IPS-18a (cell line): ENCODE measurements around the gene GAS2L1.

Experiments
- H3K27ac ChIP-seq: one replicate; pipeline ENCODE4 v1.5.1; 2013; ENCODE audit warnings: low read length
- H3K27me3 ChIP-seq: one replicate; pipeline ENCODE4 v1.6.1; 2013; ENCODE audit warnings: mild to moderate bottlenecking, low read length; ENCODE audit not compliant: control insufficient read depth, insufficient read depth
- H3K36me3 ChIP-seq: one replicate; pipeline ENCODE4 v1.6.1; 2013; ENCODE audit warnings: low read depth, low read length; ENCODE audit not compliant: control insufficient read depth
- H3K4me1 ChIP-seq: one replicate; pipeline ENCODE4 v1.6.1; 2013; ENCODE audit warnings: low read depth, low read length; ENCODE audit not compliant: control insufficient read depth
- H3K4me3 ChIP-seq: one replicate; pipeline ENCODE4 v1.5.1; 2013; ENCODE audit warnings: low read length
- H3K9ac ChIP-seq: one replicate; pipeline ENCODE4 v1.6.1; 2013; ENCODE audit warnings: mild to moderate bottlenecking, low read length, moderate library complexity
- H3K9me3 ChIP-seq: one replicate; pipeline ENCODE4 v1.6.1; 2013; ENCODE audit warnings: low read depth, low read length; ENCODE audit not compliant: control insufficient read depth

The GAS2L1 gene

GRCh38 chr22:29284196-29284595 lies 22.3 kb upstream of the GAS2L1 start:
- no peaks in the 10 kb centered on the region for H3K27me3 ChIP-seq
- no peaks in the 10 kb centered on the region for H3K4me1 ChIP-seq
- H3K4me3 ChIP-seq, result no peak overlapping the region
- no peaks in the 10 kb centered on the region for H3K9me3 ChIP-seq
- no peak overlapping the region for H3K9ac ChIP-seq
- no peak overlapping the region for H3K27ac ChIP-seq
- peaks cover 83% of the 10 kb centered on the region for H3K36me3 ChIP-seq

DNA sequence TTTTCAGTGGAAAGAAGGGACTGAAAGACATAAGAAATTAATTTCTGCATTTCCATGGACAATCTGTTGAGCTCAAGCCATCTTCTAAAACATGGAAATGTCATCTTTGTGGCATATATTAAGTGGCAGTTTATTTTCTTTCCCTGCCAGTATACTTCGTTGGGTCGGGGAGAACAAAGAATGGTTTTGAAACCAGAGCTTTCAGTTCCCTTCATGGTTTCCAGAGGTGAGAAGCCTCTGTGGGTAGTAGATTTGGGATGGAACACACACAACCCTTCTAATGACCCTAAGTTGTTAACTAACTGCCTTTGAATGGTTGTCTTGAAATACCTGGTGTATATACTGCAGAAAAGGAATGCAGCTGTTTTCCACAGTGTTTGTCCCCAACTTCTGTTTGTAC lies 17.6 kb upstream of the GAS2L1 start:
- Histone ChIP-seq H3K36me3 (peaks cover 91% of the 10 kb centered on the region), H3K27me3 (no peaks in the 10 kb centered on the region), H3K4me3 (no peak overlapping the region), H3K4me1 (no peaks in the 10 kb centered on the region), H3K9me3 (no peaks in the 10 kb centered on the region), H3K9ac (no peak overlapping the region), H3K27ac (no peak overlapping the region)

DNA sequence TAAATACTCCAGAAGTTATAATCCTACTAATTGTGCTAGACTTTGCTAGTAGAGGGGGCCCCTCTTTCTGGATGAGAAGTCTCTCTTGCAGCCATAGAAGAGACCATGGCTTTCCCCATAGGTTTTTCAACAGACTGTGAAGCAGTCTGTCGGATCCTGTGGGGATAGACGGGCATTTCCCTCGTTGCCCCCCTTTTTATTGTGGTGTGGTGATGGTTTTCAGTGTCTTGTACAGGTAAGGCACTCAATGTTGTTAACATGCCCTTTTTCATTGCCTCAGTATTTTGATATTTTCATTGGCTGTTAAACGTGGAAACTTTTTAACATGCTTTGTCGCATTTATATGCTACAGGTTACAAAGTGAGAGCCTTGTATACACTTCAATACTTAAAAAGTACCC lies 16.4 kb upstream of the GAS2L1 start:
- Histone ChIP-seq H3K36me3 (peaks cover 90% of the 10 kb centered on the region), H3K27me3 (no peaks in the 10 kb centered on the region), H3K4me3 (no peak overlapping the region), H3K27ac (no peak overlapping the region), H3K9ac (no peak overlapping the region), H3K4me1 (no peaks in the 10 kb centered on the region), H3K9me3 (no peaks in the 10 kb centered on the region)

DNA sequence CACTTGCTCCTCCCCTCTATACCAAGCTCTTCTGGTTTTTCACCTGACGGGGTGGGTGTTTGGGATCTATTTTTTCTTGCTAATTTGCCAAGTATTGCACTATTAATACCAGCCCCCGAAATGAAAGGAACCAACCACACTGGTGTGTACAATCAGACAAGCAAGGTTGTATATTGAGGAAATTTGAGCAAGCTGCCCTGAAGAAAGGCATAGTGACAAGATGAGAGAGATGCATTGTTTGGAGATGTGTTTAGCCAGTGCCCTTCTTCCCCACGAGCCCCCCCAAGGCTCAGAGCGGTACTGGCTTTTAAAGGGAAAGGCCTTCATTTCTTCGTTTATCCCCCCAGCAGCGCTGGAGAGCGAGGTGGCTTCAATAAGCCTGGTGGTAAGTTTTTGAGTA lies 15.2 kb upstream of the GAS2L1 start:
- Histone ChIP-seq H3K27ac (no peak overlapping the region), H3K36me3 (peaks cover 96% of the 10 kb centered on the region), H3K4me1 (no peaks in the 10 kb centered on the region), H3K4me3 (no peak overlapping the region), H3K27me3 (no peaks in the 10 kb centered on the region), H3K9ac (no peak overlapping the region), H3K9me3 (no peaks in the 10 kb centered on the region)

GRCh38 chr22:29292379-29292778 lies 14.1 kb upstream of the GAS2L1 start:
- H3K4me3 ChIP-seq, result no peak overlapping the region
- H3K27me3 ChIP-seq, result no peaks in the 10 kb centered on the region
- H3K36me3 ChIP-seq, result peaks cover 99% of the 10 kb centered on the region
- no peak overlapping the region for H3K9ac ChIP-seq
- no peaks in the 10 kb centered on the region for H3K4me1 ChIP-seq
- no peak overlapping the region for H3K27ac ChIP-seq
- no peaks in the 10 kb centered on the region for H3K9me3 ChIP-seq

GRCh38 chr22:29298641-29299040 lies 7.8 kb upstream of the GAS2L1 start:
- Histone ChIP-seq H3K4me1 (no peaks in the 10 kb centered on the region), H3K27ac (no peak overlapping the region), H3K27me3 (no peaks in the 10 kb centered on the region), H3K9ac (no peak overlapping the region), H3K36me3 (peaks cover 71% of the 10 kb centered on the region), H3K4me3 (no peak overlapping the region), H3K9me3 (no peaks in the 10 kb centered on the region)

DNA sequence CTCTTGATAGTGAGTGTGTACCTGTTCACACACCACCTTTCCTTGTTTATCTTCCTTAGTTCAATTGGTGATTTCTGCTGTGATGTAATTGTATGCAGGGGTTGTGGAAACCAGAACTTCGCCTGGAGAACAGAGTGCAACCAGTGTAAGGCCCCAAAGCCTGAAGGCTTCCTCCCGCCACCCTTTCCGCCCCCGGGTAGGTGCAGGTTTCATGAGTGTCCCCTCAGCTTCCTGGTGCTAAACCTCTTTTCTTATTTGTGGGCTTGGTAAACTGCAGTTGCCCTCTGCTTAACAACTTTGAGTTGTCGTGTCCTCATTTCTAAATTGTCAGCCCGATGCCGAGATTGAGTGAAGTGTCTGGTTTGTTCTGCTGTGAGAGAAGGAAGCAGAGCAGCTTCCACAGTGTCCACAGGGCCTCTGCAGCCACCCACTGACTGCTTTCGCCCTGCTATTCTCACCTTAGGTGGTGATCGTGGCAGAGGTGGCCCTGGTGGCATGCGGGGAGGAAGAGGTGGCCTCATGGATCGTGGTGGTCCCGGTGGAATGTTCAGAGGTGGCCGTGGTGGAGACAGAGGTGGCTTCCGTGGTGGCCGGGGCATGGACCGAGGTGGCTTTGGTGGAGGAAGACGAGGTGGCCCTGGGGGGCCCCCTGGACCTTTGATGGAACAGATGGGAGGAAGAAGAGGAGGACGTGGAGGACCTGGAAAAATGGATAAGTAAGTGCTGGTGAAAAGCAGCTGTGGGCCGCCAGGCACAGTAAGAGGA lies 7.1 kb upstream of the GAS2L1 start:
- Histone ChIP-seq H3K36me3 (peaks cover 64% of the 10 kb centered on the region), H3K4me1 (no peaks in the 10 kb centered on the region), H3K27me3 (no peaks in the 10 kb centered on the region), H3K9me3 (no peaks in the 10 kb centered on the region), H3K4me3 (no peak overlapping the region), H3K27ac (no peak overlapping the region), H3K9ac (no peak overlapping the region)

DNA sequence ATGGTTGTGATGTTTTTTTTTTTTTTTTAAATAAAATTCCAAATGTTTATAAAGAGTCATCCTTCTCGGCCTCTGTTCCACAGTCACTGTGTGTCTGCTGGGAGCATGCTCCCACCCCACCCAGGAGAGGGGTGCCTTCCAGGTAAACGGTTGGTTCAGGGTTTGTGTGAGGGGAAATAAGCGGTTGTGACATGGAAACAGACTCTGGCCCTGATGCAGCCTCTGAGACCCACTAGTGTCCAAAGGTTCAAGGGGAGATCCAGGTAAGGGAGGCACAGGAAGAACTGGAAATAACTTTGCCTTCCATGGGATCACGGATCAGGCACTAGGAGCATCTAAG lies 6.0 kb upstream of the GAS2L1 start:
- no peaks in the 10 kb centered on the region for H3K9me3 ChIP-seq
- H3K36me3 ChIP-seq, result peaks cover 54% of the 10 kb centered on the region
- no peak overlapping the region for H3K9ac ChIP-seq
- H3K4me3 ChIP-seq, result no peak overlapping the region
- H3K4me1 ChIP-seq, result no peaks in the 10 kb centered on the region
- no peaks in the 10 kb centered on the region for H3K27me3 ChIP-seq
- no peak overlapping the region for H3K27ac ChIP-seq

DNA sequence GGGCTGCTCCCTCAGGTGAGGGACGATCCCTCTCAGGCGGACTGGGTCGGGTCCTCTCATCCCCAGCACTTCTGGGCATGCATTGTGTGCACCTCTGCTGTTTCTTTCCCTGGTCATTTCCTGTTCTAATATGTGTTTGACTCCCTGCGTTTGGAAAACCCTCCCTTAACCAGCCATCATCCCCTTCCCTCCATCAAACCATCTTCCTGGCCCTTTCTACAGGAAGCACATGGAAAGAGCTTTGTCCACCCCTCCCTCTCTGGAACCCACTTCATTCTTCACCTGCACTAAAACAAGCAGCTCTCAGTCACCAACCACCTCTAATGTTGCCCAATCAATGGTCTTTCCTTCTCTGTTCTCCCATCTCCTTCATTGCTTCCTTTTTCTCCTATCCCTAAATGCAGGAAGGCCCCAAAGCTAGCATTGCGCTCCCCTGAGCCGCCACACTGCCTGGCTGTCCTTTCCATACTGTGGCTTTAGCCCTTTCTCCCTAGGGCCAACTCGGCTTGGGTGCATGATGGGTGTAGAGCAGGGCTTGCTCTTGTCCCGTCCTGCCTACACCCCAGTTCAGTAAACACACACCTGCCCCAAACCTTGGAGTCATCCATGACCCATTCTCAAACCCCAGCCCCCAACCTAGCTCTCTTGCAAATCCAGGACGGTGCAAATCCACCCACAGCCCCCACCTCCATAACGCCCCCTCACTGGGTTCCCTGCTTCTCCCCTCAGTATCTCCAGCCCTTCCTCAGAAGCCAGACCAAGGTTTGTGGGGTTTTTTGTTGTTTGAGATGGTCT lies 5.4 kb upstream of the GAS2L1 start:
- no peak overlapping the region for H3K9ac ChIP-seq
- H3K9me3 ChIP-seq, result no peaks in the 10 kb centered on the region
- H3K4me1 ChIP-seq, result no peaks in the 10 kb centered on the region
- H3K27ac ChIP-seq, result no peak overlapping the region
- H3K27me3 ChIP-seq, result no peaks in the 10 kb centered on the region
- H3K36me3 ChIP-seq, result peaks cover 48% of the 10 kb centered on the region
- no peak overlapping the region for H3K4me3 ChIP-seq

DNA sequence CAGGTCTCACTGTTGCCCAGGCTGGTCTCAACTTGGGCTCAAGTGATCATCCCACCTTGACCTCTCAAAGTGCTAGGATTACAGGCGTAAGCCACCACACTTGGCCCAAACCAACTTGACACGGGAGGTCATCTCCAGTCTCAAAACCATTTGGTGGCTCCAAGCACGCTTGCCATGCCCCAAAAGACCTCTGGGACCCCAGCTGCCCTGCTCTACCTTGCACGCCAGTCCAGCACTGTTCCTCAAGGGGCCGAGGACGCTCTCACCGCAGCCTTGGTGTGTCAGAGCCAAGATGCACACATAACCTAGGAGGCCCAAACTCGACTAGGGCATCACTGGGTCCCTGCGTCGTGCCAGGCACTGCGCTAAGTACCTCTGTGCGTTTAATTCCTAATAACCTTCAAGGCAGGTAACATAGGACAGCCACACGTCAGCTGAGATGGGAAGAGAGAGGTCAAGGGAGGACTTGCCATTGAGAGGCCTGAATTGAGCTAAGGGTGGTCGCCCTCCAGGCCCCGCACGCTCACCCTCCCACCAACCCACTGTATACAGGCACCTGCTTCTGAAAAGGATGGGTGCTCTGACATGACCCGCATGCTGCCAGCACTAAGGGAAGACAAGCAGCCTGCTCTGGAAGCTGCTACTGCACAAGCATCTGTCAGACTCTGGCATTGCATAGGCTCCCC lies 4.6 kb upstream of the GAS2L1 start:
- no peak overlapping the region for H3K9ac ChIP-seq
- no peak overlapping the region for H3K27ac ChIP-seq

GRCh38 chr22:29302402-29302680 lies 4.1 kb upstream of the GAS2L1 start:
- H3K36me3 ChIP-seq, result peaks cover 35% of the 10 kb centered on the region
- no peak overlapping the region for H3K4me3 ChIP-seq
- H3K27ac ChIP-seq, result no peak overlapping the region
- no peak overlapping the region for H3K9ac ChIP-seq
- no peaks in the 10 kb centered on the region for H3K9me3 ChIP-seq
- H3K4me1 ChIP-seq, result no peaks in the 10 kb centered on the region
- H3K27me3 ChIP-seq, result peaks cover under 1% of the 10 kb centered on the region

More for the DNA sequence above, 4.6 kb upstream of the GAS2L1 start:
- Histone ChIP-seq H3K9me3 (no peaks in the 10 kb centered on the region), H3K4me1 (no peaks in the 10 kb centered on the region), H3K4me3 (no peak overlapping the region), H3K27me3 (no peaks in the 10 kb centered on the region), H3K36me3 (peaks cover 40% of the 10 kb centered on the region)
